Transverse colon (tissue), 4 donors: ENCODE data around the gene IL1A. TPM values are rescaled to one million over a fixed set of nuclear protein-coding genes. Genes with fewer than 3 reads are reported as not detected.

Source experiments
- DNase-seq: peaks from one replicate; pipeline ENCODE4 v3.0.0-alpha.2; 2019
- H3K27ac ChIP-seq, 4 donors: fragments of 200-600 bp; sonication (generic); 2 replicates each; pipeline ENCODE4 v1.5.1; 2016 to 2018; ENCODE audit warnings: inconsistent platforms in 4 of 4
- H3K27me3 ChIP-seq: fragments of 200-600 bp; sonication (generic); 2 replicates; pipeline ENCODE4 v1.5.1; 2017; ENCODE audit warnings: inconsistent platforms
- H3K36me3 ChIP-seq, 4 donors: fragments of 200-600 bp; sonication (generic); 2 replicates each; pipeline ENCODE4 v1.5.1; 2017 to 2019; ENCODE audit warnings: inconsistent platforms in 4 of 4
- H3K4me1 ChIP-seq, 4 donors: fragments of 200-600 bp; sonication (generic); 2 replicates each; pipeline ENCODE4 v1.5.1; 2017 to 2020; ENCODE audit warnings: inconsistent platforms in 4 of 4
- H3K4me3 ChIP-seq, 4 donors: fragments of 200-600 bp; sonication (generic); 1 replicate in 1 of 4; 2 replicates in 3 of 4; pipeline versions ENCODE4 v1.5.1 to v1.6.1; 2017 to 2019; ENCODE audit warnings: inconsistent platforms in 4 of 4
- H3K9me3 ChIP-seq, 2 donors: fragments of 200-600 bp; sonication (generic); 2 replicates each; pipeline ENCODE4 v1.5.1; 2017 to 2019; ENCODE audit warnings: inconsistent platforms in 2 of 2
- EP300 ChIP-seq: sonication (generic); formaldehyde crosslinking; IDR thresholded peaks from one replicate; pipeline ENCODE4 v1.6.1; 2017; ENCODE audit warnings: antibody characterized with exemption, low read depth
- POLR2A ChIP-seq: fragments of 450-650 bp; IDR thresholded peaks from one replicate; pipeline ENCODE4 v1.6.1; 2016; ENCODE audit warnings: antibody characterized with exemption, mild to moderate bottlenecking, moderate library complexity
- POLR2AphosphoS5 ChIP-seq, 3 donors: sonication (generic); formaldehyde crosslinking; IDR thresholded peaks; one replicate each; pipeline ENCODE4 v1.6.1; 2016; ENCODE audit warnings: antibody characterized with exemption in 3 of 3
- WGBS, 2 donors: methylation state at CpG; one replicate each; pipeline ENCODE4 v1.1.5; 2018; ENCODE audit warnings: low coverage in 1 of 2; 5-methylcytosine and 5-hydroxymethylcytosine counted together
- in situ Hi-C, 4 donors: fragments of 200-750 bp; cut with MboI; loops; one replicate each; pipeline versions ENCODE4 v1.15.0 to v1.15.1; 2017; ENCODE audit warnings: low sequenced_read_pairs in 3 of 4, low pct_ligation_motif_present in 1 of 4, low pct_unique_long_range_greater_than_20kb in 1 of 4
- intact Hi-C: fragments of 100-400 bp; cut with DNase I; formaldehyde crosslinking; loops from one replicate; pipeline ENCODE4 v1.15.1; 2023; ENCODE audit warnings: low total_unique reads
- total RNA-seq, 4 donors: library from RNA; depleted of rRNA; stranded (reverse); fragments of >200 nt; gene quantifications; one replicate each; pipeline ENCODE4 v1.1.0, GENCODE V29; 2016
- TF ChIP-seq, protein P1 (sequence below), 5 experiments: fragments of 200-600 bp in 3 of 5; fragments of 450-650 bp in 2 of 5; sonication (generic) in 3 of 5; IDR thresholded peaks; 1 replicate in 2 of 5; 2 replicates in 3 of 5; pipeline ENCODE4 v1.5.1; 2016 to 2017; ENCODE audit warnings: antibody characterized with exemption in 5 of 5, inconsistent platforms in 3 of 5, mild to moderate bottlenecking in 2 of 5, moderate library complexity in 1 of 5

Gene IL1A
- total RNA-seq, 4 donors from 2014 or later = not detected

DNA sequence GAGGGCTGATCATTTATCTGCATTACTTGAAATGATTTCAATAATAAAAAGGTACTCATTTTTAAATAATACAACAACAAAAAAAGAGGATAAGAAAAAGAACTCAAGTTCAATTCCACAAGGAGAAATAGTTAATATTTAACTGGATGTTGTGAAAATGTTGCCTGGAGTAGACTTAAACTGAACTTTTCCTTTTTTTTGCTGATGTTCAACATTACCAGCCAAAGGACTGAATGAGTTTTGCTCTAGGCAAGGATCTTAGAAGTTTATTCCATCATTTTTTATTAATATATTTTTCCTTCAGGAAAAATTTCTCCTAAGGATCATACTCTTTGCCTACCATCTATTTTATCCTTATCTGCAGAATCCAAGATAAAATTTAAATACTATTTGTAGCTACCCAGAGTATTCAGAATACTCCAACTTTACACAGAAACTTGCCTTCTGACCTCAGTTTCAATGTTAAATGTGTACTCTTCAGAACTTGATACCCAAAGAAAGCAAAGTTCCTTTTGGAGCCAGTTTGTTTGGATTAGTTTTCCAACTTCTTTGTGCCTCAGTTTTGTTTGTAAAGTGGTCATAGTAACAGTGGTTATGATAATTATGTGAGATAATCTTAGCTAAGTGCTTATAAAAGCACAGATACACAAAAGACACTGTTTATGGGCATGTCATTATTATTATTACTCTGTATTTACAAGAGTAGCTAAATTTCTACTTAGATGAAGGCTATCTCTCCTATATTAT is 32.7 kb downstream of the IL1A start:
- H3K4me1 ChIP-seq = peaks cover 0 to 12% (median 5%) of the 10 kb centered on the region in 4 donors
- no peaks in the 10 kb centered on the region for H3K27me3 ChIP-seq
- H3K4me3 ChIP-seq = no peak overlapping the region
- in situ Hi-C loops = loop anchor here in 3 of 4 donors (5.0 to 25.0 kb wide), 4 partner anchors 136 to 203 kb away; no protein-coding TSS in a partner anchor
- intact Hi-C loops = no loop called here
- no peaks in the 10 kb centered on the region for H3K9me3 ChIP-seq
- TF ChIP-seq EP300 (no peak), POLR2AphosphoS5 (IDR thresholded peaks at IDR 0.05) (no peak), POLR2A (no peak)
- TF ChIP-seq, protein P1, sequence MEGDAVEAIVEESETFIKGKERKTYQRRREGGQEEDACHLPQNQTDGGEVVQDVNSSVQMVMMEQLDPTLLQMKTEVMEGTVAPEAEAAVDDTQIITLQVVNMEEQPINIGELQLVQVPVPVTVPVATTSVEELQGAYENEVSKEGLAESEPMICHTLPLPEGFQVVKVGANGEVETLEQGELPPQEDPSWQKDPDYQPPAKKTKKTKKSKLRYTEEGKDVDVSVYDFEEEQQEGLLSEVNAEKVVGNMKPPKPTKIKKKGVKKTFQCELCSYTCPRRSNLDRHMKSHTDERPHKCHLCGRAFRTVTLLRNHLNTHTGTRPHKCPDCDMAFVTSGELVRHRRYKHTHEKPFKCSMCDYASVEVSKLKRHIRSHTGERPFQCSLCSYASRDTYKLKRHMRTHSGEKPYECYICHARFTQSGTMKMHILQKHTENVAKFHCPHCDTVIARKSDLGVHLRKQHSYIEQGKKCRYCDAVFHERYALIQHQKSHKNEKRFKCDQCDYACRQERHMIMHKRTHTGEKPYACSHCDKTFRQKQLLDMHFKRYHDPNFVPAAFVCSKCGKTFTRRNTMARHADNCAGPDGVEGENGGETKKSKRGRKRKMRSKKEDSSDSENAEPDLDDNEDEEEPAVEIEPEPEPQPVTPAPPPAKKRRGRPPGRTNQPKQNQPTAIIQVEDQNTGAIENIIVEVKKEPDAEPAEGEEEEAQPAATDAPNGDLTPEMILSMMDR (IDR thresholded peaks at IDR 0.05) = no peak
- DNase-seq = no peak
- no peak overlapping the region for H3K27ac ChIP-seq
- H3K36me3 ChIP-seq = no peaks in the 10 kb centered on the region

DNA sequence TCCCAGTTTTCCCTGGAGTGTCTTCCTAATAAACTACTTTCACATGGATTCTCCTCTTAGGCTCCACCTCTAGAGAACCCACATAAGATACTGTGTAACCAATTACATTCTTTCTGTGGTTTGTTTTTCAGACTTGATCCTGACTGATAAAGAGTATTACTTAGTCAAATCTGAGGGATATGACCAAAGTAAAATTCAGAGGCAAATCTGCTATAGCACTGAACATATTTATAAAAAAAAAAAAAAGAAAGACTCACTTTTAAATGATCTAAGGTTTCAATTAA is 33.8 kb downstream of the IL1A start:
- peaks cover 0 to 12% (median 5%) of the 10 kb centered on the region in 4 donors for H3K4me1 ChIP-seq
- no peaks in the 10 kb centered on the region for H3K27me3 ChIP-seq
- H3K27ac ChIP-seq = peak overlapping the region in 1 of 4 donors; percentile 27
- in situ Hi-C loops (loop anchor here in 3 of 4 donors (5.0 to 25.0 kb wide), 4 partner anchors 137 to 204 kb away; no protein-coding TSS in a partner anchor), intact Hi-C loops (no loop called here)
- no peaks in the 10 kb centered on the region for H3K36me3 ChIP-seq
- no peaks in the 10 kb centered on the region for H3K9me3 ChIP-seq
- DNase-seq = no peak
- no peak overlapping the region for H3K4me3 ChIP-seq
- TF ChIP-seq POLR2AphosphoS5 (IDR thresholded peaks at IDR 0.05) (no peak), EP300 (no peak), POLR2A (no peak)
- TF ChIP-seq, protein P1 (IDR thresholded peaks at IDR 0.05) = no peak

DNA sequence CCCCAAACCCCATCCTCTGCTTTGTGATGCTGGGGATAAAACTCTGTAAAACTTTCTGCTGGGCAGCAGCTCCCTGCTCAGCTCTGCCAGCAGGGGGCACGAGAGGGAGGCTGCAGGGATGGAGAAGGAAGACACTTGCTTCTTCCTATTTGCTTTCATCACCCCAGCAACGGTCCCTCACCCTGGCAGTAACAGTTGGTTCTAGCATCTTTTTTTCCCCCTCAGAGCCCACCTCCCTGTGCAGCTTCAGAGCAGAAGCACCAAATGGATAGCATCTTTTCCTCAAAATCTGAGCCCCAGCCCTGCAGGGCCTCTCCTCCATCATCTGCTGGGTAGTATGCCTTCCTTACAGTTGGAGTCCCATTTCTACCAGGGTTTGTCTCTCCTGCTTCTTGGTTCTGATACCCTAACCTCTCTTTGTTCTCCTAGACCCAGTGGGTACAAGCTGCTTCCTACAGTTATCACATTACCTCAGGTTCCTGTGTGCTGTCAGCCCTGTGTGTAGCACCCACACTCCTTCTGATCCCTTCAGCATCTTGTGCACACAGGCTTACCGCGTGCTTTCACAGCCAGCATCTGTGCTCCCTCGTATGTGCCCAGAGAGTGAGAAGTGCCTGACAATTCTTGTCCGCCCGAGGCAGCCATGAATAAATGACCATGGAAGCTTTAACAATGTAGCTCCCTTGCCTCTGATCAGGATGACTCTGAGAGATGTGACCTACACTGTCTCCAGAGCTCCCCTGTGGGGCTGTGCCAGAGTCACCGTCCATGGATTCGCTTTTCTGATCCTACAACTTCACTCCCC is 34.3 kb downstream of the IL1A start:
- peak; percentile 81 for DNase-seq
- TF ChIP-seq, protein P1 (IDR thresholded peaks at IDR 0.05) = peak; percentile 86 to 95 (median 87)
- TF ChIP-seq EP300 = no peak
- TF ChIP-seq POLR2A = no peak
- TF ChIP-seq POLR2AphosphoS5 (IDR thresholded peaks at IDR 0.05) = no peak
- in situ Hi-C loops = loop anchor here (5.0 to 25.0 kb wide), 8 partner anchors 137 to 263 kb away; partner anchors contain the start of gene TTL (in 1 of the 4)

DNA sequence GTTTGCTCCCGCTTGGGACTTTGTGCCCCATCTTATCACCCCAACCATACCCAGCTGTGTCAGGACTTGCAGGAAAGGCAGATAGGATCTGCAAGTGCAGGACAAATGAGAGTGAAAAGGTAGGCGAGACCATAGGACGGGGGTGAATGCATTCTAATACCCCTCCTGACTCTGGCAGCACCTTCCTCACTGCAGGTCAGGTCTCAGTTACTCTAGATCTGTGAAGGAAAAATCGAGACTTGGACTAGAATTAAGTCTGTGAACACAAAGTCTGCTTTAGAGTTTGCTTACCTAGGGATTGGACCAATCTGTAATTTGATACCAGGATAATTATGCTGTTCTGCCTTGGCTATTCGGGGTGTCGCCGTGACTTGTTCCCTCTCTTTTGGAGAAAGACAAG is 43.8 kb downstream of the IL1A start:
- TF ChIP-seq POLR2AphosphoS5 (IDR thresholded peaks at IDR 0.05) (no peak), EP300 (no peak), POLR2A (no peak)
- TF ChIP-seq, protein P1 (IDR thresholded peaks at IDR 0.05) = no peak
- WGBS, 2 donors = 64 to 91% methylated on average over 3 to 7 of the region's 7 CpGs
- Histone ChIP-seq H3K36me3 (no peaks in the 10 kb centered on the region), H3K4me1 (peaks cover 0 to 10% (median 4%) of the 10 kb centered on the region in 4 donors), H3K27me3 (no peaks in the 10 kb centered on the region), H3K4me3 (no peak overlapping the region), H3K9me3 (no peaks in the 10 kb centered on the region), H3K27ac (no peak overlapping the region)
- DNase-seq = no peak
- in situ Hi-C loops (loop anchor here in 2 of 4 donors (5.0 to 25.0 kb wide), 4 partner anchors 128 to 253 kb away; partner anchors contain the start of gene TTL (in 1 of the 2)), intact Hi-C loops (no loop called here)

More for the DNA sequence above, 34.3 kb downstream of the IL1A start:
- H3K4me3 ChIP-seq = no peak overlapping the region
- H3K9me3 ChIP-seq = no peaks in the 10 kb centered on the region
- H3K27me3 ChIP-seq = no peaks in the 10 kb centered on the region
- H3K36me3 ChIP-seq = no peaks in the 10 kb centered on the region
- peak overlapping the region in 1 of 4 donors; percentile 27 for H3K27ac ChIP-seq
- peaks cover 0 to 12% (median 5%) of the 10 kb centered on the region in 4 donors for H3K4me1 ChIP-seq
- intact Hi-C loops = no loop called here
- WGBS, 2 donors = 69 to 82% methylated on average over 8 to 9 of the region's 9 CpGs
